Neural cell (in vitro differentiated cells): ENCODE measurements around the gene SFXN1.

Experiments
- EP300 ChIP-seq: fragments of 450-650 bp; conservative IDR thresholded peaks from 2 replicates; pipeline ENCODE4 v1.6.1; 2014; ENCODE audit warnings: antibody characterized with exemption, mild to moderate bottlenecking, moderate library complexity; ENCODE audit not compliant: poor library complexity, severe bottlenecking
- EZH2 ChIP-seq: fragments of 200-600, 300-800 bp; shearing (Covaris generic), sonication (generic); IDR thresholded peaks from 2 replicates; pipeline ENCODE4 v1.6.1; 2014; ENCODE audit warnings: antibody characterized with exemption, low read length, borderline replicate concordance, mild to moderate bottlenecking; ENCODE audit not compliant: insufficient read depth, poor library complexity, severe bottlenecking
- POLR2AphosphoS5 ChIP-seq: IDR thresholded peaks from 2 replicates; pipeline ENCODE4 v1.6.1; 2012
- RAD21 ChIP-seq: fragments of 450-650 bp; conservative IDR thresholded peaks from 2 replicates; pipeline ENCODE4 v1.6.1; 2014; ENCODE audit warnings: antibody characterized with exemption, mild to moderate bottlenecking, moderate library complexity
- SMC3 ChIP-seq: fragments of 450-650 bp; conservative IDR thresholded peaks from 2 replicates; pipeline ENCODE4 v1.6.1; 2014; ENCODE audit warnings: antibody characterized with exemption, mild to moderate bottlenecking, moderate library complexity; ENCODE audit not compliant: poor library complexity
- TAF1 ChIP-seq: IDR thresholded peaks from 2 replicates; pipeline ENCODE4 v1.6.1; 2012; ENCODE audit warnings: low read depth
- TF ChIP-seq, protein P1 (sequence below): fragments of 450-650 bp; IDR thresholded peaks from 2 replicates; pipeline ENCODE4 v1.5.1; 2014; ENCODE audit warnings: antibody characterized with exemption, mild to moderate bottlenecking, moderate library complexity; ENCODE audit not compliant: poor library complexity, severe bottlenecking
- TF ChIP-seq, protein P2 (sequence below): IDR thresholded peaks from 2 replicates; pipeline ENCODE4 v1.6.1; 2012; ENCODE audit warnings: borderline replicate concordance

- TF ChIP-seq POLR2AphosphoS5, result no peak
- TF ChIP-seq EZH2, result no peak
- TF ChIP-seq, protein P1, sequence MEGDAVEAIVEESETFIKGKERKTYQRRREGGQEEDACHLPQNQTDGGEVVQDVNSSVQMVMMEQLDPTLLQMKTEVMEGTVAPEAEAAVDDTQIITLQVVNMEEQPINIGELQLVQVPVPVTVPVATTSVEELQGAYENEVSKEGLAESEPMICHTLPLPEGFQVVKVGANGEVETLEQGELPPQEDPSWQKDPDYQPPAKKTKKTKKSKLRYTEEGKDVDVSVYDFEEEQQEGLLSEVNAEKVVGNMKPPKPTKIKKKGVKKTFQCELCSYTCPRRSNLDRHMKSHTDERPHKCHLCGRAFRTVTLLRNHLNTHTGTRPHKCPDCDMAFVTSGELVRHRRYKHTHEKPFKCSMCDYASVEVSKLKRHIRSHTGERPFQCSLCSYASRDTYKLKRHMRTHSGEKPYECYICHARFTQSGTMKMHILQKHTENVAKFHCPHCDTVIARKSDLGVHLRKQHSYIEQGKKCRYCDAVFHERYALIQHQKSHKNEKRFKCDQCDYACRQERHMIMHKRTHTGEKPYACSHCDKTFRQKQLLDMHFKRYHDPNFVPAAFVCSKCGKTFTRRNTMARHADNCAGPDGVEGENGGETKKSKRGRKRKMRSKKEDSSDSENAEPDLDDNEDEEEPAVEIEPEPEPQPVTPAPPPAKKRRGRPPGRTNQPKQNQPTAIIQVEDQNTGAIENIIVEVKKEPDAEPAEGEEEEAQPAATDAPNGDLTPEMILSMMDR, result no peak
- TF ChIP-seq TAF1, result no peak
- no peak for TF ChIP-seq RAD21
- TF ChIP-seq EP300, result no peak
- TF ChIP-seq, protein P2, sequence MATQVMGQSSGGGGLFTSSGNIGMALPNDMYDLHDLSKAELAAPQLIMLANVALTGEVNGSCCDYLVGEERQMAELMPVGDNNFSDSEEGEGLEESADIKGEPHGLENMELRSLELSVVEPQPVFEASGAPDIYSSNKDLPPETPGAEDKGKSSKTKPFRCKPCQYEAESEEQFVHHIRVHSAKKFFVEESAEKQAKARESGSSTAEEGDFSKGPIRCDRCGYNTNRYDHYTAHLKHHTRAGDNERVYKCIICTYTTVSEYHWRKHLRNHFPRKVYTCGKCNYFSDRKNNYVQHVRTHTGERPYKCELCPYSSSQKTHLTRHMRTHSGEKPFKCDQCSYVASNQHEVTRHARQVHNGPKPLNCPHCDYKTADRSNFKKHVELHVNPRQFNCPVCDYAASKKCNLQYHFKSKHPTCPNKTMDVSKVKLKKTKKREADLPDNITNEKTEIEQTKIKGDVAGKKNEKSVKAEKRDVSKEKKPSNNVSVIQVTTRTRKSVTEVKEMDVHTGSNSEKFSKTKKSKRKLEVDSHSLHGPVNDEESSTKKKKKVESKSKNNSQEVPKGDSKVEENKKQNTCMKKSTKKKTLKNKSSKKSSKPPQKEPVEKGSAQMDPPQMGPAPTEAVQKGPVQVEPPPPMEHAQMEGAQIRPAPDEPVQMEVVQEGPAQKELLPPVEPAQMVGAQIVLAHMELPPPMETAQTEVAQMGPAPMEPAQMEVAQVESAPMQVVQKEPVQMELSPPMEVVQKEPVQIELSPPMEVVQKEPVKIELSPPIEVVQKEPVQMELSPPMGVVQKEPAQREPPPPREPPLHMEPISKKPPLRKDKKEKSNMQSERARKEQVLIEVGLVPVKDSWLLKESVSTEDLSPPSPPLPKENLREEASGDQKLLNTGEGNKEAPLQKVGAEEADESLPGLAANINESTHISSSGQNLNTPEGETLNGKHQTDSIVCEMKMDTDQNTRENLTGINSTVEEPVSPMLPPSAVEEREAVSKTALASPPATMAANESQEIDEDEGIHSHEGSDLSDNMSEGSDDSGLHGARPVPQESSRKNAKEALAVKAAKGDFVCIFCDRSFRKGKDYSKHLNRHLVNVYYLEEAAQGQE, result no peak
- TF ChIP-seq SMC3, result no peak
Measured at GRCh38 chr5:175524211-175524610, 45.9 kb downstream of the SFXN1 start.
